ENCODE measurements around the gene HS6ST2. TPM values are rescaled to one million over a fixed set of nuclear protein-coding genes. Genes with fewer than 3 reads are reported as not detected.

HS6ST2 gene
- total and polyA plus RNA-seq, 10 of the 15 experiments (the other 5 are each of a cell fraction or from before 2014, with no cell fraction given), result not detected

DNA sequence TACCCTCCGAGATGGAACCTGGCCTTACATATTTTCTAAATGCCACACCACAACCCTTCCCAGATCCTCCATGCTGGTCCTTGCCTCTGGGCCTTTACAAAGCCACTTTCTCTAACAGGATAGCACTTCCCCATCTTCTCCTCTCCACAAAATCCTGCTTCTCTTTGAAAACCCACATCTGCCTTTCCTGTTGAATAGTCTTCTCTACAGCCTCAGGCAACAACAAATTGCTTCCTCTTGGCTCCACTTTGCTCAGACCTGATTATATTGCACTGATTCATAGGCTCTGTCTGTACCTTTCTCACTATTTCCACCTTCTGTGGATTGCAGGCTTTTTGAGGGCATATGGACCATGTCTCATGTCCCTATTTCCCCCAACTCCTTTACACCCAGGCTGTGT, 265.9 kb downstream of the HS6ST2 start (continued):
- no peak for TF ChIP-seq CUX1 (IDR thresholded peaks at IDR 0.05; ENCODE audit: insufficient replicate concordance, low read depth, low read length)

- WGBS (ENCODE audit: insufficient coverage, insufficient replicate concordance, low lambda C conversion rate, missing lambda C conversion rate), result 39% methylated on average over 6 of the region's 6 CpGs
- intact Hi-C loops (cut with micrococcal nuclease; ENCODE audit: unreplicated experiment), result no loop called here
- DNase-seq (ENCODE audit: low read depth, low spot score), result no peak
- Histone ChIP-seq H3K9me3 (replicated peaks; ENCODE audit: control insufficient read depth, insufficient read depth, low read length) (no peaks in the 10 kb centered on the region; the same call in 2 of the 3 replicates), H3K4me1 (ENCODE audit: control insufficient read depth, insufficient read depth, low read length) (no peaks in the 10 kb centered on the region), H4K20me1 (ENCODE audit: control insufficient read depth, insufficient read depth) (no peaks in the 10 kb centered on the region), H3K9ac (ENCODE audit: control insufficient read depth, insufficient read depth, low read length) (no peak overlapping the region), H3K36me3 (ENCODE audit: control insufficient read depth in 2 of 2, insufficient read depth in 2 of 2, low read length in 1 of 2) (no peaks in the 10 kb centered on the region), H3K27me3 (replicated peaks in 1 of 2; ENCODE audit: control insufficient read depth in 2 of 2, insufficient read depth in 2 of 2, low read length in 1 of 2) (no peaks in the 10 kb centered on the region; a peak in 1 of 4 replicates), H3K27ac (ENCODE audit: control insufficient read depth, insufficient read depth) (no peak overlapping the region), H3K4me3 (no peak overlapping the region), H3K79me2 (ENCODE audit: control insufficient read depth, insufficient read depth, low read length) (no peaks in the 10 kb centered on the region), H3K4me2 (ENCODE audit: control insufficient read depth, insufficient read depth) (no peak overlapping the region), H2AFZ (ENCODE audit: control insufficient read depth, low read depth, low read length) (no peak overlapping the region)
- no peak for FAIRE-seq
- no peak for ATAC-seq
- in situ Hi-C loops (cut with MboI), result no loop called here
- ChIA-PET CTCF (no interaction called here), SMC1A (ENCODE audit: uncharacterized antibody, unreplicated experiment) (no interaction called here), POLR2A (no interaction called here), RAD21 (ENCODE audit: unreplicated experiment) (no interaction called here)
- no TSS peak for BruUV-seq (replicated peaks)
- no peak for TF ChIP-seq NFYB (IDR thresholded peaks at IDR 0.05; ENCODE audit: insufficient read depth, low read depth, low read length)
- no peak for TF ChIP-seq PRDM15 (CRISPR knock-in tag; IDR thresholded peaks at IDR 0.05)
- no peak for TF ChIP-seq MXI1 (IDR thresholded peaks at IDR 0.05; ENCODE audit: low read depth, low read length)
- TF ChIP-seq MTA2 (IDR thresholded peaks at IDR 0.05; ENCODE audit: low read depth), result no peak
- no peak for TF ChIP-seq SMC3 (IDR thresholded peaks at IDR 0.05; ENCODE audit: borderline replicate concordance, low read length)
- no peak for TF ChIP-seq ZZZ3 (IDR thresholded peaks at IDR 0.05; ENCODE audit: control insufficient read depth, insufficient read length, low read depth)
- TF ChIP-seq SREBF2 (IDR thresholded peaks at IDR 0.05; ENCODE audit: low read length), result no peak
- no peak for TF ChIP-seq NFYA (IDR thresholded peaks at IDR 0.05; ENCODE audit: borderline replicate concordance, low read depth, low read length)
- TF ChIP-seq ZBTB4 (CRISPR knock-in tag; IDR thresholded peaks at IDR 0.05), result no peak
- no peak for TF ChIP-seq TCF3 (IDR thresholded peaks at IDR 0.05; ENCODE audit: borderline replicate concordance, insufficient read depth, low read depth, low read length)
These were observed 266.4 kb downstream of the HS6ST2 start for GRCh38 chrX:132692066-132692465.

All from GM12878 (cell line).